Measurements from ENCODE around the gene CLCN2. TPM values are rescaled to one million over a fixed set of nuclear protein-coding genes. Genes with fewer than 3 reads are reported as not detected.
A peak's percentile ranks its signal among the peaks of the same experiment; 100 is the strongest.

CLCN2 gene
- total and polyA plus RNA-seq, 10 donors = 1.6 to 6.4 (median 3.7) TPM

DNA sequence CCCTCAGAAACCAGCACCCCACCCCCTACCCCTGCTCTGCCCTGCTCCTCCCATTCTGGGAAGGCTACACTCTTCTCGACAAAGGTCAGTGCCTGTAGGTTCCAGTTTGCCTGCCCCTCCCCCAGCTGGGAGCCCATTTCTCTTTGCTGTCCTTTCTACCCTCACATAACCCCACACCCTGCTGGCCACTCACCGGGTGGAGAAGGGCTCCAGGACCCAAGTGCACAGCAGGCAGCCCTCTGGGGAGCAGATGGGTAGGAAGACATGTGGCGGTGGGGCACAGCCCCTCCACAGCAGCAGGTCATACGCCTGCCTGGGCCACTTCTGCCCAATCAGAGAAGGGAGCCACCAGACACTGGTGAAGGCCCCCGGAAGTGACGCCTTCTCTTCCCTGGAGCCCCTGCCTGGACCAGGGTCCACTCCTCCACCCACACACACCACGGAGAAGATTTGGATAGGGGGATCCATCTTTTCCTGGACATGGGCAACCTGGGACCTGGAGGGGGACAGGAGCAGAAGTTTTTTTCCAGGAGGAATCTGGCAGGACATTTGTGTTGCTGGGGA, 16.6 kb upstream of the CLCN2 start, which contains the start of gene THPO:
THPO (minus strand) TSS at position 326 of the 564 bp plus-strand sequence. CDS start 1,948 bp downstream, outside the sequence.
- DNase-seq = no peak
- TF ChIP-seq, protein P1, sequence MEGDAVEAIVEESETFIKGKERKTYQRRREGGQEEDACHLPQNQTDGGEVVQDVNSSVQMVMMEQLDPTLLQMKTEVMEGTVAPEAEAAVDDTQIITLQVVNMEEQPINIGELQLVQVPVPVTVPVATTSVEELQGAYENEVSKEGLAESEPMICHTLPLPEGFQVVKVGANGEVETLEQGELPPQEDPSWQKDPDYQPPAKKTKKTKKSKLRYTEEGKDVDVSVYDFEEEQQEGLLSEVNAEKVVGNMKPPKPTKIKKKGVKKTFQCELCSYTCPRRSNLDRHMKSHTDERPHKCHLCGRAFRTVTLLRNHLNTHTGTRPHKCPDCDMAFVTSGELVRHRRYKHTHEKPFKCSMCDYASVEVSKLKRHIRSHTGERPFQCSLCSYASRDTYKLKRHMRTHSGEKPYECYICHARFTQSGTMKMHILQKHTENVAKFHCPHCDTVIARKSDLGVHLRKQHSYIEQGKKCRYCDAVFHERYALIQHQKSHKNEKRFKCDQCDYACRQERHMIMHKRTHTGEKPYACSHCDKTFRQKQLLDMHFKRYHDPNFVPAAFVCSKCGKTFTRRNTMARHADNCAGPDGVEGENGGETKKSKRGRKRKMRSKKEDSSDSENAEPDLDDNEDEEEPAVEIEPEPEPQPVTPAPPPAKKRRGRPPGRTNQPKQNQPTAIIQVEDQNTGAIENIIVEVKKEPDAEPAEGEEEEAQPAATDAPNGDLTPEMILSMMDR (IDR thresholded peaks at IDR 0.05 in 8 of 11, conservative IDR thresholded peaks at IDR 0.05 in 3 of 11) = no peak
- peak in 1 of 3 donors; percentile 27 for TF ChIP-seq POLR2AphosphoS5 (IDR thresholded peaks at IDR 0.05)
- peak within 1 kb of the TSS; percentile 19 to 79 (median 59) for H3K27ac ChIP-seq
- H3K4me3 ChIP-seq = no peak within 1 kb of the TSS
- no peaks in the 10 kb centered on the region for H3K36me3 ChIP-seq
- peaks cover 0 to 70% (median 36%) of the 10 kb centered on the region in 7 donors for H3K27me3 ChIP-seq (replicated peaks in 1 of 7)
- H3K4me1 ChIP-seq = peaks cover 7 to 48% (median 18%) of the 10 kb centered on the region in 6 donors
- intact Hi-C loops (cut with DNase I; ENCODE audit: low total_unique reads) = no loop called here
- no peaks in the 10 kb centered on the region for H3K9me3 ChIP-seq
- 64 to 75% (median 71%) methylated on average over 7 of the region's 7 CpGs for WGBS, 5 donors

DNA sequence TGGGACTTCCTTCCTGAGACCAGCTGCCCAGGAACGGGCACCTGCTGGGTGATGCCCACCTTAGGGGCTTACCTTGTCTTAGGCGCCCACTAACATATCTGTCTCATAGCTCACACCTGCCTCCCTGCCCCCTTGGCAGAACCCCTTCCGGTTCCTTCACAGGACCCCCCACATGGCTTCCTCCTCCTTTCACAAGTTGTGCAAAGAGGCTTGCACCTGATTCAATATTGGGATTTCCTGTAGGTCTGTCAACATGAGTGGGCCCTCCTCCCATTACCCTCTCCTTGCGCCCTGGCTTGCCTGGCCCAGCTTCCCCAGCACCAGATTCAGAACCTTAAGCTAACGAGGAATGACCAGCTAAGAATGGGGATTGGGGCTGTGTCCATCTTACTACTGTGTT, 16.0 kb upstream of the CLCN2 start:
- TF ChIP-seq, protein P1 (IDR thresholded peaks at IDR 0.05 in 8 of 11, conservative IDR thresholded peaks at IDR 0.05 in 3 of 11) = no peak
- TF ChIP-seq POLR2A (IDR thresholded peaks at IDR 0.05) (no peak), POLR2AphosphoS5 (IDR thresholded peaks at IDR 0.05) (no peak)
- Histone ChIP-seq H3K9me3 (no peaks in the 10 kb centered on the region), H3K4me3 (no peak overlapping the region), H3K27me3 (replicated peaks in 1 of 7) (peaks cover 0 to 64% (median 36%) of the 10 kb centered on the region in 7 donors), H3K27ac (peak overlapping the region in 5 of 8 donors; percentile 8 to 79 (median 72)), H3K4me1 (peaks cover 7 to 53% (median 20%) of the 10 kb centered on the region in 6 donors), H3K36me3 (no peaks in the 10 kb centered on the region)
- intact Hi-C loops (cut with DNase I; ENCODE audit: low total_unique reads) = no loop called here
- 48 to 59% (median 52%) methylated on average over 5 of the region's 5 CpGs for WGBS, 5 donors
- no peak for DNase-seq

DNA sequence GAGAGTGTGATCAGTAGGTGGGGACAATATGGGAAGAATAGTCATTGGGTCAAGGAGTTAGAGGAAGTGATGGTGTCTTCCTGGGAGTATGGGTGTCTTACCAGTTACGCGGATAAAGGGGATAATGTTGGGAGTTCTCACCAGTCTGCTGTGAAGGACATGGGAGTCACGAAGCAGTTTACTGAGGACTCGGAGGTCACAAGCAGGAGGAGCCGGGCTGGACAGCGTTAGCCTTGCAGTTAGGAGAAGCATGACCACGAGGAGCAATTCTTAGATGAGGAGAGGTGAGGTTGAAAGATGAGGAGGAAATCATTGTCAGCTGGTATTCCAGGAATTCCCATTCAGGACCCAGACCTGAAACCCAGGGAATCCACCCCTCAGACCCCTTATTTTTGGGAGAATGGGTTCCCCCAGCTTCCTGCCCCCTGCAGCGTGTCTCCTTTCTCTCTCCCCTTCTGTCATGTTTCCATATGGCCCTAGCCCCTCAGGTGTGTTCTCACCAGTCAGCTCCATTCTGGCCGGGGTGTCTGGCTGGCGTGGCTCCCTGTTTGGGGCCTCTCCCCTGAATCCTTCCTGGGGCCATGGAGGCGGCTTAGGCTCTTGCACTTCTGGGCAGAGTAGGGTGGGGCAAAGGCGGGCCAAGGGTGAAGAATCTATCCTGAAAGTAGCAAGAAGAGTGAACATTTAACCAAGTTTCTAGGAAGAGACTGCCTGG, 14.5 kb upstream of the CLCN2 start:
- Histone ChIP-seq H3K27me3 (replicated peaks in 1 of 7) (peaks cover 0 to 49% (median 22%) of the 10 kb centered on the region in 7 donors), H3K4me3 (no peak overlapping the region), H3K9me3 (no peaks in the 10 kb centered on the region), H3K36me3 (no peaks in the 10 kb centered on the region), H3K4me1 (peaks cover 6 to 54% (median 21%) of the 10 kb centered on the region in 6 donors), H3K27ac (no peak overlapping the region)
- 88 to 93% (median 89%) methylated on average over 12 of the region's 12 CpGs for WGBS, 5 donors
- TF ChIP-seq POLR2A (IDR thresholded peaks at IDR 0.05) = no peak
- no peak for TF ChIP-seq POLR2AphosphoS5 (IDR thresholded peaks at IDR 0.05)
- TF ChIP-seq, protein P1 (IDR thresholded peaks at IDR 0.05 in 8 of 11, conservative IDR thresholded peaks at IDR 0.05 in 3 of 11) = no peak
- peak; percentile 53 for DNase-seq
- intact Hi-C loops (cut with DNase I; ENCODE audit: low total_unique reads) = no loop called here

DNA sequence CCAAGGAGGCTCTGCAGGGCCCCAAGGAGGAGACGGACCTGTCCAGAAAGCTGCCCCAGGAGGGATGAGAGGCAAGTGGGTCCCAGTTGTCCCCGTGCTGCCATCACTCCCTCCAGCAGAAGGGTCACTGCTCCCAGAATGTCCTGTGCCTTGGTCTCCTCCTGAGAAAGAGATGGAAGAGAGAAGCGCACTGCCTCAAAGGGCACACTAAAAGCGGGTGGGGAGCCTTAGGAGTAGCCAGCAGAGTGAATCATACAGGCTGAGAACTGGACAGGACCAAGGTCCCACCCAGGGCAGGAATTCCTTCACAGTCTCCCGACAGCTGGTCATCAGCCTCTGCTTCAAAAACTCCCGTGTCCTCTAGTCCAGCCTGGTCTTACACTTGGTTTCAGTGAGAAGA, 12.0 kb upstream of the CLCN2 start:
- no peak for DNase-seq
- TF ChIP-seq, protein P1 (IDR thresholded peaks at IDR 0.05 in 8 of 11, conservative IDR thresholded peaks at IDR 0.05 in 3 of 11) = no peak
- TF ChIP-seq POLR2AphosphoS5 (IDR thresholded peaks at IDR 0.05) (no peak), POLR2A (IDR thresholded peaks at IDR 0.05) (no peak)
- peaks cover 0 to 24% (median 3%) of the 10 kb centered on the region in 7 donors for H3K27me3 ChIP-seq (replicated peaks in 1 of 7)
- peaks cover 0 to 24% (median 7%) of the 10 kb centered on the region in 6 donors for H3K36me3 ChIP-seq
- H3K4me3 ChIP-seq = no peak overlapping the region
- no peak overlapping the region for H3K27ac ChIP-seq
- no peaks in the 10 kb centered on the region for H3K9me3 ChIP-seq
- 76 to 96% (median 86%) methylated on average over 5 to 6 of the region's 6 CpGs for WGBS, 5 donors
- H3K4me1 ChIP-seq = peaks cover 6 to 49% (median 18%) of the 10 kb centered on the region in 6 donors
- intact Hi-C loops (cut with DNase I; ENCODE audit: low total_unique reads) = loop anchor here (5.0 kb wide), 1 partner anchor 169 kb away; no protein-coding TSS in a partner anchor

All from spleen (tissue), 11 donors.